GM21528 (cell line): Measurements from ENCODE around the gene EEA1.
"Not testable (repeated sequence)": the region's sequence is repeated elsewhere in the genome, so short reads cannot be mapped to it uniquely, and the experiment has no call there.

Source experiments
- ATAC-seq: cut with Tn5 transposase; IDR thresholded peaks from one replicate; pipeline ENCODE4 v1.9.1; 2021; ENCODE audit warnings: mild to moderate bottlenecking, moderate library complexity; ENCODE audit not compliant: unreplicated experiment, low FRiP score

EEA1 gene

GRCh38 chr12:92827836-92828431 is 101.2 kb downstream of the EEA1 start:
- peak; percentile 60 for ATAC-seq

GRCh38 chr12:92821142-92821541 is 108.0 kb downstream of the EEA1 start:
- no peak for ATAC-seq

- ATAC-seq = no peak
Observed at GRCh38 chr12:92814584-92814983, 114.5 kb downstream of the EEA1 start.

- ATAC-seq = peak; percentile 83
Observed at GRCh38 chr12:92810370-92810769, 118.7 kb downstream of the EEA1 start.

GRCh38 chr12:92803903-92804302 is 125.2 kb downstream of the EEA1 start:
- ATAC-seq = no peak

- no peak for ATAC-seq
Observed at GRCh38 chr12:92802906-92803305, 126.2 kb downstream of the EEA1 start.

- ATAC-seq = no peak
Observed at GRCh38 chr12:92796650-92797049, 132.4 kb downstream of the EEA1 start.

GRCh38 chr12:92794814-92795213 is 134.3 kb downstream of the EEA1 start:
- no peak for ATAC-seq

GRCh38 chr12:92794356-92794755 is 134.7 kb downstream of the EEA1 start:
- ATAC-seq = not testable (repeated sequence)

GRCh38 chr12:92786045-92786444 is 143.1 kb downstream of the EEA1 start:
- no peak for ATAC-seq

- no peak for ATAC-seq
Observed at GRCh38 chr12:92785563-92785950, 143.5 kb downstream of the EEA1 start.

GRCh38 chr12:92784797-92785562 is 144.1 kb downstream of the EEA1 start:
- ATAC-seq = peak; percentile 97

GRCh38 chr12:92784356-92784755 is 144.7 kb downstream of the EEA1 start:
- ATAC-seq = no peak

- no peak for ATAC-seq
Observed at GRCh38 chr12:92779902-92780301, 149.2 kb downstream of the EEA1 start.

- no peak for ATAC-seq
Observed at GRCh38 chr12:92778525-92778924, 150.6 kb downstream of the EEA1 start.

GRCh38 chr12:92775416-92775815 is 153.7 kb downstream of the EEA1 start:
- no peak for ATAC-seq

GRCh38 chr12:92771001-92771400 is 158.1 kb downstream of the EEA1 start:
- ATAC-seq = no peak

- peak; percentile 82 for ATAC-seq
Observed at GRCh38 chr12:92769124-92769901, 159.8 kb downstream of the EEA1 start.

- ATAC-seq = no peak
Observed at GRCh38 chr12:92765871-92766270, 163.2 kb downstream of the EEA1 start.

- ATAC-seq = no peak
Observed at GRCh38 chr12:92764831-92765230, 164.3 kb downstream of the EEA1 start.

GRCh38 chr12:92762773-92763172 is 166.3 kb downstream of the EEA1 start:
- ATAC-seq = no peak
